ENCODE data around the gene IGF2R. TPM values are rescaled to one million over a fixed set of nuclear protein-coding genes. Genes with fewer than 3 reads are reported as not detected.
A peak's percentile ranks its signal among the peaks of the same experiment; 100 is the strongest.
"Not testable (repeated sequence)": the region's sequence is repeated elsewhere in the genome, so short reads cannot be mapped to it uniquely, and the experiment has no call there.

Gene IGF2R
- total and polyA plus RNA-seq, 2 experiments from 2014 or later: 61.2 to 132 TPM

DNA sequence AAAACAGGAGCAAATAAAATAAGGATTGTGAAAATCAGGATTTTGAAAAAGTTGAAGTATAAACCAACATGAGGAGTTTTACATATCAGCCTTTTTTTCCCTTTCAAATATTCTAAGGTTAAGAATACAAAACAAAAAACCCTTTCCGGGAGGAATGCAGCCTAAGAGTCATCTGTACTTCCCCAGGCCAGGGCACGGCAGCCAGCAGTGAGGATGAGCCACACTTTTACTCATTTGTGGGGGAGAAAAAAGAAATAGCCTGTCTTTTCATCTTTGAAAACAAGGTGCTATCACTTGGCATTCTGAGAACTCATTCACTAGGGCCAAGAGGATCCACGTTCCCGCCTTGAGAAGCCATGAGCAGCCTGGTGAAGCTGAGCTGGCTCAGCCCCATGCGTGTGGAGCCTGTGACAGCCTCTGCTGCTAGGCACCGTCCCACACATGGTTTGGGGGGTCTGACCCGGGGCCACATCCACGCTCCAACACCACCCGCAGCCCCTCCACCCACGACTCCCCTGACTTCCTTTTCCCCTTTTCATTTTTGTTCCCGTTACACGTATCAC is 164.0 kb downstream of the IGF2R start:
- Histone ChIP-seq H3K9me2 (replicated peaks; ENCODE audit: insufficient read depth) (no peaks in the 10 kb centered on the region), H3K4me2 (no peak overlapping the region), H3K4me3 (no peak overlapping the region), H3K27me3 (no peaks in the 10 kb centered on the region), H3K9me3 (ENCODE audit: low read depth) (no peaks in the 10 kb centered on the region), H3K36me3 (replicated peaks; ENCODE audit: insufficient read depth, low read depth) (no peaks in the 10 kb centered on the region), H3K27ac (no peak overlapping the region), H4K20me1 (ENCODE audit: insufficient read depth, poor library complexity, severe bottlenecking) (no peaks in the 10 kb centered on the region), H3K79me2 (no peaks in the 10 kb centered on the region), H3K4me1 (ENCODE audit: insufficient read depth) (peaks cover 13% of the 10 kb centered on the region), H2AFZ (no peak overlapping the region)
- TF ChIP-seq, protein P1, sequence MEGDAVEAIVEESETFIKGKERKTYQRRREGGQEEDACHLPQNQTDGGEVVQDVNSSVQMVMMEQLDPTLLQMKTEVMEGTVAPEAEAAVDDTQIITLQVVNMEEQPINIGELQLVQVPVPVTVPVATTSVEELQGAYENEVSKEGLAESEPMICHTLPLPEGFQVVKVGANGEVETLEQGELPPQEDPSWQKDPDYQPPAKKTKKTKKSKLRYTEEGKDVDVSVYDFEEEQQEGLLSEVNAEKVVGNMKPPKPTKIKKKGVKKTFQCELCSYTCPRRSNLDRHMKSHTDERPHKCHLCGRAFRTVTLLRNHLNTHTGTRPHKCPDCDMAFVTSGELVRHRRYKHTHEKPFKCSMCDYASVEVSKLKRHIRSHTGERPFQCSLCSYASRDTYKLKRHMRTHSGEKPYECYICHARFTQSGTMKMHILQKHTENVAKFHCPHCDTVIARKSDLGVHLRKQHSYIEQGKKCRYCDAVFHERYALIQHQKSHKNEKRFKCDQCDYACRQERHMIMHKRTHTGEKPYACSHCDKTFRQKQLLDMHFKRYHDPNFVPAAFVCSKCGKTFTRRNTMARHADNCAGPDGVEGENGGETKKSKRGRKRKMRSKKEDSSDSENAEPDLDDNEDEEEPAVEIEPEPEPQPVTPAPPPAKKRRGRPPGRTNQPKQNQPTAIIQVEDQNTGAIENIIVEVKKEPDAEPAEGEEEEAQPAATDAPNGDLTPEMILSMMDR (IDR thresholded peaks at IDR 0.05; ENCODE audit: poor library complexity): no peak
- TF ChIP-seq EZH2 (IDR thresholded peaks at IDR 0.05; ENCODE audit: borderline replicate concordance): no peak
- TF ChIP-seq EZH2phosphoT487 (IDR thresholded peaks at IDR 0.05; ENCODE audit: low read depth, severe bottlenecking, unreplicated experiment): no peak
- 74% methylated on average over 12 of the region's 12 CpGs for WGBS (ENCODE audit: low lambda C conversion rate, missing lambda C conversion rate)
- DNase-seq (ENCODE audit: low spot score): no peak

DNA sequence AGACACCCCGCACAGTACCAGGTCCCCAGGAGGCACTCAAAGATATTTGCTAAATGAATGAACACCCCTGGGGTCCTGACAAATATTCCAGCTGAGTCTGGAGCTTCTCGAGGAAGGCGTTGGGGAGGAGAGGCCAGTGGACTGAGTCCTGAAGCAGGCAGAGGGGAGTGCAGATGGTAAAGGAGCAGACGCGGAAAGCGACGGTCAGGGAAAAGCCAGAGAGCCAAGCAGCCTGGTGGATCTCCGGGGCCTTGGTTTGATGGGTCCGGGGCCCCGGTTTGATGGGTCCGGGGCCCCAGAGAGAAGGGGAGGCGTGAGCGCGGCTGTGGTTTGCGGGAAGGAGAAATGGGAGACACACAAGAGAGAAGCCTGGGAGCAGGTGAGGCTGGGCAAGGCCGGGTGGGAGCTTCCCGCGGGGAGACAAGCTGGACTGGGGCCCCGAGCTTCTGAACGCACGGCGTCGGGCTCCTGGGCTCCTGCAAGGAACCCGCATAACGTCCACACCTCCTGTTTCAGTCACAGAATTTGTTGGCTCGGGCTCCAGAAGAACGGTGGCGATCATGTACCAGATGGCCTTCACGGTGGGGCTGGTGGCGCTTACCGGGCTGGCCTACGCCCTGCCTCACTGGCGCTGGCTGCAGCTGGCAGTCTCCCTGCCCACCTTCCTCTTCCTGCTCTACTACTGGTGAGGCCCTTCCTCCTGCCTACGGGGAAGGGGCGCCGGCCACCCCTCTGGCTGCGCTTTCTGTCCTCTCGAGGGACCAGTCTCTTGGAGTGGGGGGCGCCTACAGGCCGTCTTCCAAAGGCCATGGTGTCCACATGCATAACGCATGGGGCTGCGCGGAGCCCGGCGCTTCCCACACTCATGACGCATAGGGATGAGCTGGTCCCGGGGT is 164.8 kb downstream of the IGF2R start:
- Histone ChIP-seq H3K27me3 (no peaks in the 10 kb centered on the region), H2AFZ (no peak overlapping the region), H3K4me2 (no peak overlapping the region), H4K20me1 (ENCODE audit: insufficient read depth, poor library complexity, severe bottlenecking) (no peaks in the 10 kb centered on the region), H3K36me3 (replicated peaks; ENCODE audit: insufficient read depth, low read depth) (no peaks in the 10 kb centered on the region), H3K9me2 (replicated peaks; ENCODE audit: insufficient read depth) (no peaks in the 10 kb centered on the region), H3K79me2 (no peaks in the 10 kb centered on the region), H3K4me1 (ENCODE audit: insufficient read depth) (peaks cover 17% of the 10 kb centered on the region), H3K4me3 (no peak overlapping the region), H3K27ac (no peak overlapping the region), H3K9me3 (ENCODE audit: low read depth) (no peaks in the 10 kb centered on the region)
- TF ChIP-seq EZH2phosphoT487 (IDR thresholded peaks at IDR 0.05; ENCODE audit: low read depth, severe bottlenecking, unreplicated experiment) (no peak), EZH2 (IDR thresholded peaks at IDR 0.05; ENCODE audit: borderline replicate concordance) (no peak)
- TF ChIP-seq, protein P1 (IDR thresholded peaks at IDR 0.05; ENCODE audit: poor library complexity): no peak
- WGBS (ENCODE audit: low lambda C conversion rate, missing lambda C conversion rate): 94% methylated on average over 47 of the region's 47 CpGs
- no peak for DNase-seq (ENCODE audit: low spot score)

DNA sequence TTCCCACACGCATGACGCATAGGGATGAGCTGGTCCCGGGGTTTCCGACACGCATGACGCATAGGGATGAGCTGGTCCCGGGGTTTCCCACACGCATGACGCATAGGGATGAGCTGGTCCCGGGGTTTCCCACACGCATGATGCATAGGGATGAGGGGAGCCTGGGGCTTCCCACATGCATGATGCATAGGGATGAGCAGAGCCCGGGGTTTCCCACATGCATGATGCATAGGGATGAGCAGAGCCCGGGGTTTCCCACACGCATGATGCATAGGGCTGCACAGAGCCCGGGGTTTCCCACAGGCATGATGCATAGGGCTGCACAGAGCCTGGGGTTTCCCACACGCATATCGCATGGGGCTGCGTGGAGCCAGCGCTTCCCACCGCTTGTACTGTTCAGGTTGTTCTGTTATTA is 165.5 kb downstream of the IGF2R start:
- not testable (repeated sequence) for H3K27me3 ChIP-seq; H3K9me2 ChIP-seq (replicated peaks; ENCODE audit: insufficient read depth); H3K79me2 ChIP-seq; H2AFZ ChIP-seq; H3K9me3 ChIP-seq (ENCODE audit: low read depth); H3K4me2 ChIP-seq; H3K4me3 ChIP-seq; H3K36me3 ChIP-seq (replicated peaks; ENCODE audit: insufficient read depth, low read depth); DNase-seq (ENCODE audit: low spot score); H4K20me1 ChIP-seq (ENCODE audit: insufficient read depth, poor library complexity, severe bottlenecking)
- H3K27ac ChIP-seq: peak overlapping the region; percentile 57
- WGBS (ENCODE audit: low lambda C conversion rate, missing lambda C conversion rate): 96% methylated on average over 20 of the region's 20 CpGs
- peaks cover 23% of the 10 kb centered on the region for H3K4me1 ChIP-seq (ENCODE audit: insufficient read depth)
